Gastrocnemius medialis (tissue), 4 donors: ENCODE results near the gene MED13L.

Source experiments
- POLR2A ChIP-seq, 2 donors: fragments of 450-650 bp; IDR thresholded peaks; one replicate each; pipeline ENCODE4 v1.6.1; 2017; ENCODE audit warnings: antibody characterized with exemption in 2 of 2, mild to moderate bottlenecking in 2 of 2, moderate library complexity in 2 of 2
- TF ChIP-seq, protein P1 (sequence below), 5 experiments: fragments of 450-650 bp in 3 of 5; fragments of 200-600 bp in 2 of 5; sonication (generic) in 2 of 5; IDR thresholded peaks in 4 of 5; conservative IDR thresholded peaks in 1 of 5; 1 replicate in 4 of 5; 2 replicates in 1 of 5; pipeline ENCODE4 v1.5.1; 2016 to 2019; ENCODE audit warnings: antibody characterized with exemption in 5 of 5, mild to moderate bottlenecking in 3 of 5, moderate library complexity in 3 of 5

GRCh38 chr12:116074686-116075085, 202.8 kb downstream of the MED13L start:
- TF ChIP-seq POLR2A (IDR thresholded peaks at IDR 0.05) = no peak
- TF ChIP-seq, protein P1, sequence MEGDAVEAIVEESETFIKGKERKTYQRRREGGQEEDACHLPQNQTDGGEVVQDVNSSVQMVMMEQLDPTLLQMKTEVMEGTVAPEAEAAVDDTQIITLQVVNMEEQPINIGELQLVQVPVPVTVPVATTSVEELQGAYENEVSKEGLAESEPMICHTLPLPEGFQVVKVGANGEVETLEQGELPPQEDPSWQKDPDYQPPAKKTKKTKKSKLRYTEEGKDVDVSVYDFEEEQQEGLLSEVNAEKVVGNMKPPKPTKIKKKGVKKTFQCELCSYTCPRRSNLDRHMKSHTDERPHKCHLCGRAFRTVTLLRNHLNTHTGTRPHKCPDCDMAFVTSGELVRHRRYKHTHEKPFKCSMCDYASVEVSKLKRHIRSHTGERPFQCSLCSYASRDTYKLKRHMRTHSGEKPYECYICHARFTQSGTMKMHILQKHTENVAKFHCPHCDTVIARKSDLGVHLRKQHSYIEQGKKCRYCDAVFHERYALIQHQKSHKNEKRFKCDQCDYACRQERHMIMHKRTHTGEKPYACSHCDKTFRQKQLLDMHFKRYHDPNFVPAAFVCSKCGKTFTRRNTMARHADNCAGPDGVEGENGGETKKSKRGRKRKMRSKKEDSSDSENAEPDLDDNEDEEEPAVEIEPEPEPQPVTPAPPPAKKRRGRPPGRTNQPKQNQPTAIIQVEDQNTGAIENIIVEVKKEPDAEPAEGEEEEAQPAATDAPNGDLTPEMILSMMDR (IDR thresholded peaks at IDR 0.05 in 4 of 5, conservative IDR thresholded peaks at IDR 0.05 in 1 of 5) = no peak
